GM12872 (cell line): ENCODE data around the gene XPR1.

Experiments
- TF ChIP-seq, protein P1 (sequence below): IDR thresholded peaks from 3 replicates; pipeline ENCODE4 v1.5.1; 2011; ENCODE audit warnings: low read depth, mild to moderate bottlenecking, low read length, moderate library complexity; ENCODE audit not compliant: insufficient read depth

Gene XPR1

GRCh38 chr1:180672505-180672904 is 40.7 kb downstream of the XPR1 start:
- TF ChIP-seq, protein P1, sequence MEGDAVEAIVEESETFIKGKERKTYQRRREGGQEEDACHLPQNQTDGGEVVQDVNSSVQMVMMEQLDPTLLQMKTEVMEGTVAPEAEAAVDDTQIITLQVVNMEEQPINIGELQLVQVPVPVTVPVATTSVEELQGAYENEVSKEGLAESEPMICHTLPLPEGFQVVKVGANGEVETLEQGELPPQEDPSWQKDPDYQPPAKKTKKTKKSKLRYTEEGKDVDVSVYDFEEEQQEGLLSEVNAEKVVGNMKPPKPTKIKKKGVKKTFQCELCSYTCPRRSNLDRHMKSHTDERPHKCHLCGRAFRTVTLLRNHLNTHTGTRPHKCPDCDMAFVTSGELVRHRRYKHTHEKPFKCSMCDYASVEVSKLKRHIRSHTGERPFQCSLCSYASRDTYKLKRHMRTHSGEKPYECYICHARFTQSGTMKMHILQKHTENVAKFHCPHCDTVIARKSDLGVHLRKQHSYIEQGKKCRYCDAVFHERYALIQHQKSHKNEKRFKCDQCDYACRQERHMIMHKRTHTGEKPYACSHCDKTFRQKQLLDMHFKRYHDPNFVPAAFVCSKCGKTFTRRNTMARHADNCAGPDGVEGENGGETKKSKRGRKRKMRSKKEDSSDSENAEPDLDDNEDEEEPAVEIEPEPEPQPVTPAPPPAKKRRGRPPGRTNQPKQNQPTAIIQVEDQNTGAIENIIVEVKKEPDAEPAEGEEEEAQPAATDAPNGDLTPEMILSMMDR, result no peak

- TF ChIP-seq, protein P1, result no peak
Observed at GRCh38 chr1:180674603-180675530, 43.0 kb downstream of the XPR1 start.

DNA sequence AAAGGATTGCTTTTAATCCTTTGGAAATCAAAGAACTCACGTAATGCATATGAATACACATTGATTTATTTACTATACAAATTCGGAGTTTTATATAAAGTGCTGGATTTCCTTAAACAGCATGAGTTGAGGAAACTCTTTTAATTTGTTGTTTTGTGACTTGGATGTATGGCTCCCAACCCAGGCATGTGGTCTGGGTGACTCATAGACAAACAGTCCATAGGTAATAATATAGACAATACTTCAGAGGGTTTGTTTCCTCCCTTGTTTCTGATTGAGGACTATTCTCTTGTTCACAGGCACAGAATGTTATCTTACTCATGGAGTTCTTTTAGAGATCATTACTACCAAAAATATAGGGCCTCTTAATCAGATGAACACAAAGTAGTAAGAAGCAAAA is 43.8 kb downstream of the XPR1 start:
- TF ChIP-seq, protein P1, result no peak

GRCh38 chr1:180680558-180681144 is 48.8 kb downstream of the XPR1 start:
- TF ChIP-seq, protein P1, result no peak

DNA sequence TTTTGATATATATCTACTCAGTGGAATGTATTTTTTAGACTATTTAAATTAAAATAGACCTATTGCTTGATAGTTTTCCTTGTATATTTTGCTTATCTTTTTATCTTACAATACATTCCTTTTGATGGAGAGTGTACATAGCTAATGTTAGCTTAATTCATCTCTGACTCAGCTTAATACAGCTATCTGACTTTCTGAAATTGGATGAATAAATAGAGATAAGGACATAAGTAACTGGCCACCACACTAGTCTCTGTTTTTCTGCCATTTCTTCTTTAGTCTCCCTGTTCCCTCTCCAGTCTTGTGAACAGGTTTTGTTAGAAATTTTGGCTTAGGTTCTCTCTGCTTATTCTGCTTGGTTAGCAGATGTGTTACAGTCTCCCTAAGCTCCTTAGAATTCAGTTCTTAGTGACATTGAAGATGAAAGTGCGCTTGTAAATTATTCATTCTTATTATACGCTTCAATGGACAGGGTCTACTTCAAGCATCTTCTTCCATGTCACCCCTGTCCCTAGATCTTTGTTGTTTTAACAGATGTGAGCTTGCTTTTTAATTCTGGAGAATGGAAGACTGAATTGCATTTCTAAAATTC is 59.6 kb downstream of the XPR1 start:
- TF ChIP-seq, protein P1, result no peak

DNA sequence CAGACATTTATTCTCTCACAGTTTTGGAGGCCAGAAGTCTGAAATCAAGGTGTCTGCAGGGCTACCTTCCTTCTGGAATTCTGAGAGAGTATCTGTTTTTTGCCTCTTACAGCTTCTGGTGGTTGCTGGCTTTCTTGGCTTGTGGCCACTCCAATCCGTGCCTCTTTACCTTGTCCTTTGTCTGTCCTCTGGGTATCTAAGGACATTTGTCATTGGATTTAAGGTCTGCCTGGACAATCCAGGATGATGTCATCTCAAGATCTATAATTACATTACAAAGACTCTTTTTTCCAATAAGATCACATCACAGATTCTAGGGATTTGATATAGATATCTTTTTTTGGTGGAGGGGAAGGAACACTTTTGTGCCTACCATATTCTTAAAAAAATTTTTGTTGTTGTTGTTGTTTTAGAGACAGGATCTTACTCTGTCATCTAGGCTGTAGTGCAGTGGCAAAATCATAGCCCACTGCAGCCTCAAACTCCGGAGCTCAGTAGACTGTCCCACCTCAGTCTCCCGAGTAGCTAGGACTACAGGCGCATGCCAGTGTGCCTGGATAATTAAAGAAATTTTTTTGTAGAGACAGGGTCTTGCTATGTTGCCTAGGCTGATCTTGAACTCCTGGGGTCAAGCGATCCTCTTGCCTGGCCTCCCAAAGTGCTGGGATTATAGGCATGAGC is 61.9 kb downstream of the XPR1 start:
- TF ChIP-seq, protein P1, result no peak

DNA sequence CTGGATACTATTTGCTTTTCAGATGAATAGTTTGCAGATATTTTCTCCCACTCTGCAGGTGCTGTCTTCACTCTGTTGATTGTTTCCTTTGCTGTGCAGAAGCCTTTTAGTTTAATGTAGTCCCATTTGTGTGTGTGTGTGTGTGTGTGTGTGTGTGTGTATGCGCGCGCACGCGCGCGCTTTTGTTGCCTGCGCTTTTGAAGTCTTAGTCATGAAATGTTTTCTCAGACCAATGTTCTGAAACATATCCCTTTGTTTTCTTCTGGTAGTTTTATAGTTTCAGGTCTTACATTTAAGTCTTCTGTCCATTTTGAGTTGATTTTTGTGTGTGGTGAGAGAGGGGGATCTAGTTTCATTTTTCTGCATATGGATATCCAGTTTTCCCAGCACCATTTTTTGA is 63.5 kb downstream of the XPR1 start:
- TF ChIP-seq, protein P1, result no peak
